ENCODE measurements around the gene TBL1XR1. TPM values are rescaled to one million over a fixed set of nuclear protein-coding genes. Genes with fewer than 3 reads are reported as not detected.

Gene TBL1XR1
- total RNA-seq, 1 donor from 2014 or later: 191 TPM

DNA sequence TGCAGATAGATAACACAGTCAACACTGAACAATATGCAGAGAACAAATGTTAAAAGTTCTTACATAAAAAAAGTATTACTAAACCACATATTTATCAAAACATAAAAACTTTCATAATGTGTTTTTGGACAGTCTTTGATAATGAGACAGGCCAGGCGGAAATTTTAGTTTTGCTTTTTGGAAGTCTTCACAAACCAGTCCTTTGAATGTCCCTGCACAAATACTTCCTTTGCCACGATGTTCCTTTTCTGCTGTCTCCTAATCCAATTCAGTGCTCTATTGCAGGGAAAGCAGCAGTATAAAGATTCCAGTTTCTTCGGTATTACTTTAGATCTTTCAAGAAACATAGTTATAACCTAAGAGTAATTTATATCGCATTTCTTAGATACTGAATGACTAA is 135.9 kb downstream of the TBL1XR1 start:
- no peak for DNase-seq

DNA sequence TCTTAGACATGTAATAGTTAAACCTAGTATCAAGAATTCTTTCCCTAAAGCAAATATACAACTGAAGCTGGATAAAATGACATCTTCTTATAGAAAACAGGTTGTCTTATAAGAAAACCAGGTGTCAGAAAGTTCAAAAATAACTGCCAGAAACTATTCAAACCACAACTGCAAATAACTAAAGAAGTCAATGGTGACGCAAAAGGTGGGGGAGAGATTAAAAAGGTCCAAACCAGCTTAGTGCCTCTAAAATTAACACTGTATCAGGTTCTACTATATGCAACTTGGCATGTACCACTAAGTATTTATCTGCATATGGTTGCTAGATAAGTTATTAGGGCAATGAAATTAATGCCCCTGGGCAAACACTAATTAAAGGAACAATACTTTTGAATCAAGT is 136.8 kb downstream of the TBL1XR1 start:
- DNase-seq: no peak

DNA sequence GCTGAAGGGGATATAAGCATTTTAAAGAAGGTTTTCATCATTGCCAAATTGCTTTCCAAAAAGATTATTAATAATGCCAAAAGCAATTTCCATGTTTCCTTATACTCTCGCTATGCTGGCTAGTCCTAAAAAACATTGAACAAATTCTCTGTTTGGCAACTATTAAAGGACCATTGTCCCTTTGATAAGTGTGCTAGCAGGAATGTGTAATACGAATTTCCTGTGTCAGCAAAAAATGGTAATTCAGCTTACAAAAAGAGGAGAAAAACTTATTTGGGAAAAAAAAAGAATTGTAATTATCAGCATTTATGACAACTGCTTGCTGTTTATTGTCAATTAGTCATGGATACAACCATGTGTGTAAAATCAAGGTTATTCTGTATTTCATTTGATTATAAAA is 138.6 kb downstream of the TBL1XR1 start:
- DNase-seq: no peak

DNA sequence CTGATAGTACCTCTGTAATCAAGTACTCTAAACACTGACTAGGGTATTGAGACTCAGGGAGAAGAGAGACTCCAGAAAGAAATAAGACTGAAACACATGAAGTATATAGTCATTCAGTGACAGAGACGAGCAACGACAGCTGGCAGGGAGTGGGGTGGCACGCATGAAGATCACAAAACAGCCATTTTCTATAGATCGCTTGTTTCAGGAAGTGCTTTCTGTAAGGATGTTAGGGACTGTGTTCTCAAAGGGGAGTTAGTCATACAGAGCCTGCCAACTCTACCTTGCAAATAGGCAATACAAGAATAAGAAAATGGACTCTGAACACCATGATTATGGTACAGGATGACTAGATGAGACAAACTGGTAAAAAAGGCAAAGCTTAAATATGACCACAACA is 139.5 kb downstream of the TBL1XR1 start:
- DNase-seq: peak; percentile 89

DNA sequence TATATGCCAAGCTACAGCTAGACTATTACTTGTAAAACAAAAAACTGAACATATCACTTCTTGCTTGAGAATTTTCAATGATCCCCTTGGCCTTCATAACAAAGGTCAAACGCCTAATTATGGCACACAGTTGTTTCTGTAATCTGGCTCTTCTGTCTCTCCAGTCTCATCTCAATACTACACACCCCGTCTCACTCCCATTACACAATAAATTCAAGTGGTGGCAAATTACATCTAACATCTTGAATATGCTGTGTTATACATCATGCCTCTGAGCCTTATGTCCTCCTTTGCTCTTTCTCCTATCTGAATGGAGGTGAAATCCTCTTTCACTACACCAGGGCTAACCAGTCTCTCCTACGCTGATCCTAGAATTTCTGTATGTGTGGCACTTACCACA is 140.4 kb downstream of the TBL1XR1 start:
- no peak for DNase-seq

DNA sequence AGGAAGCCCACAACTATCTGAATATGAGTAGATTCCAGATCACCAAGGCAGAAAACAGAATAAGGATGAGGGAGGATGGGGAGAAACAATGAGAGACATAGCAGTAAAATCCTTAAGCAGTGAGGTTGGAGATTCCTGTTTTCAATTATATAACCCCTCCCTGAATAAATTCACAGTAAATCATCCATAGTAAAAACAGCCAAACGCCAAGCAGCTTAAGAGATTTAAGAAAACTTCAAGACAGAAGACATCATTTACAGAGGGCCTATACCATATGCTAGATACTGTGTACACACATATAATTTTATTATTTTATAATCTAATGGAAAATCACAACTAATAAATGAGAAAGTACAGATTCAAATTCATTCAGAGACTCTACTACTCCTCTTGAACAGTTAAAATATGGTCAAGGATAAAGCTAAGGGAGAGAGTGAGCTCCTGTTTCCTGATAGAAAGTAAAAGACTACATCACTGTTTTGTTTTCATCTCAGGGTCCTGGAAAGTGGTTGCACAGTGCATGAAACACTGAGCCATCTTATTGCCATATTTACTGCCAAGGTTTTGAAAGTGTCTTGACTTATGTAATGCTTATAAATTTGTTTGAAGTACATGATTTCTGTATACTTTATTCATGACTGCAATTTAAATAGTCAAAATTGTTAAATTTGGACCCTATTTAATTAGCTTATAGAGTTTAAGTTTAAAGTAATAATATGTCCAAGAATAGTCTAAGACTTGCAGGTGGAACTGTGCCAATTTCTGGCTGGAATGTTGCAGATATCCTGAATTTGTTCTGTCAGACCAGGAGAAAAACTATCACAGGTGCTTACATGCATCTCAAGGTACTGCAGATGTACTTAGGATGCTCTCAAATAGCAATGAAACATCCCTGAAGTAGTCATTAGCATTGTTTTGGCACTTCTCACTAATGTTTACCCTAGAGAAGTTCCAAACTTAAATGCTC is 141.4 kb downstream of the TBL1XR1 start:
- no peak for DNase-seq

DNA sequence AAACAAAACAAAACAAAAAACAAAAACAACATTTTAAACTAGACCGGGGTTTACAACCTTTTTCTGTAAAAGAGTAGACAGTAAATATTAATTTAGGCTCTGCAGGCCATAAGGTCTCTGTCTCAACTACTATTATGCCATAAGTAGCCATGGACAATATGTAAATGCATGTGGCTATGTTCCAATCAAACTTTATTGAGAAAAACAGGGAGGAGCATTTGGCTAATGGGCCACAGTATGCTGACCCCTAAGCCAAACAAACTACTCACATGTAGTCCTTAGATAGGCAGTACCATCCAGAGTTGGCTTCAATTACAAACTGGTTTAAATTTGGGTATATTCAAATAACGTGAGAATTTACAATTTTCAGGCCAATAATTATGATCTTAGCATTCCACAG is 144.2 kb downstream of the TBL1XR1 start:
- DNase-seq: no peak

DNA sequence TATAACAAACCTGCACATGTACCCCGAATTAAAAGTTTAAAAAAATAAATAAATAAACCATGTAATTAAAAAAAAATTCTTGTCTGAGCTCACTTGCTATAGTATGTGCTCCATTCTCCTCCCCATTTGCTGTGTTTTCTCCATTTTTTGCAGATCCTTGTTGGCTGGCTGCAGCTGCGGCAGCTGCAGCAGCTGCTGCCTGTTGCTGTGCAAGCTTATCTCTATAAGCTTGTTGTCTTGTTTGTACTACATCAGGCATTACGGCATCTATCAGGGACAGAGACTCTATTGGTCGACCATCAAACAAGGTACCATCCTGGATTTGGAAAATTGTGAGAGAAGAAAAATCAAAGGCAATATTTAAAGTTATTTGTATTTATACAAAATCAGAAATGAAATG is 145.9 kb downstream of the TBL1XR1 start:
- DNase-seq: peak; percentile 85

DNA sequence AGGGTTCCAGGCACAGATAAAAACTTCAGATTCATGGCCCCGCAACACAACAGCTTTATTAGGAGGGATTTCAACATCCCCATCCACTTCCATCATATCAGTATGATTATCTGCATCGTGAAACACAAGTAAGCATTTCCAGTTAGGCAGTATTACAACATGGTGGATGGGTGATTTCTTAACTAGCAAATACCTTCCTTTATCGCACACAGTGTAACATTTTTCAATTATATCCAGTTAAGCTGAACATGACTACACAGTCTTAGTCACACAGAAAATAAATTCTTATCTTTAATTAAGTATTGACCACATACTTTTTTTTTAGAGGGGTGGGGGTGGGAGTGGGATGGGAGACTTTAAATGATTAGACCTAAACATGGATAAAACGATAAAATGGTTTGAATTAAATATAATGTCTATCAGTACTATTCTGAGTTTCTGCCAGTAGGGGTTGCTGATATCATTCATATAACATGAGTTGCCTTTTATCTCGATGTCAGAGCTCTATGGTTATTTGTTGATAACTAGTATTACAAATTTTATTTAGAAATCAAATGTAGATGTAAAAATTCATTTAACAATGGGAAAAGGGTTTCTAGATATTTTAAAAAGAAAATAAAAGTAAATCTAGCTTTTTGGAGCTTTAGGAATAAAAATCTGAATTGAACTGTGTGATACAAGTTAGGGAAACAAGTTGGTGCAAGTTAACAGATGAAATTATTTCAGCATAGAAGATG is 146.6 kb downstream of the TBL1XR1 start:
- peak; percentile 81 for DNase-seq

DNA sequence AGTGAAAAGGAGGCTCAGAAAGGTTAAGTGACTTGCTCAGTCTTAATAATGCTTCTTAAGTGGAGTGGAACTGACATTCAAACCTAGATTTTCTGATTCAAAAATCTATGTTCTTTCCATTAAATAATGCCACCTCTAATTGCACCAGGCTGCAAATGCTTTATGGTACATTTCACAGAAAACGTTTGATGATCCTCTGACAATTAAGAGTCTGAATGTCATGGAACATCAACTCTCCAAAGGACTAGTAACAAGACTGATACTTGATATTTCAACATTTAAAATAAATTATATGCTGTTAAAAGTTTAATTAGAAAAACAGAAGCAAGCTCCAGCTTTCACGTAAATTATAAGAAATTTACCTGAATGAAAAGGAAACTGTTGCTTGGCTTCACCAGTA is 151.5 kb downstream of the TBL1XR1 start:
- no peak for DNase-seq

DNA sequence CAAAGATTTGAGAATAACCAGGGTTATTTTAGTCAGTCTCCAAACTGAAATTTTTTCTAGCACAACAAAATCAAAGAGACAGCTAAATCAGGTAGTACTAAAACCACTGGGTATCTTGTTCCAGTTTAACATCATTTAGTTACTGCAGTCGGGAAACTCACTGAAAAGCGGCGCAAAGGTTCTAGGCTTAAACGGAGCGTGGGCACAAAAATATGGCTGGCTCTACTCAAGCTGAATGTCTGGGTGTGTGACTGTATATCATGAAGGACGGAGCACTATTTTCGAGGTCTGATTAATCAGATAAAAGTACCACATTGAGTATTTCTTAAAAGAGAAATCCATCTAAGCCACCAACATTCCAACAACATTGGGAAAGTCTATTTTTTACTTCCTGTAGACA is 152.1 kb downstream of the TBL1XR1 start:
- no peak for DNase-seq

DNA sequence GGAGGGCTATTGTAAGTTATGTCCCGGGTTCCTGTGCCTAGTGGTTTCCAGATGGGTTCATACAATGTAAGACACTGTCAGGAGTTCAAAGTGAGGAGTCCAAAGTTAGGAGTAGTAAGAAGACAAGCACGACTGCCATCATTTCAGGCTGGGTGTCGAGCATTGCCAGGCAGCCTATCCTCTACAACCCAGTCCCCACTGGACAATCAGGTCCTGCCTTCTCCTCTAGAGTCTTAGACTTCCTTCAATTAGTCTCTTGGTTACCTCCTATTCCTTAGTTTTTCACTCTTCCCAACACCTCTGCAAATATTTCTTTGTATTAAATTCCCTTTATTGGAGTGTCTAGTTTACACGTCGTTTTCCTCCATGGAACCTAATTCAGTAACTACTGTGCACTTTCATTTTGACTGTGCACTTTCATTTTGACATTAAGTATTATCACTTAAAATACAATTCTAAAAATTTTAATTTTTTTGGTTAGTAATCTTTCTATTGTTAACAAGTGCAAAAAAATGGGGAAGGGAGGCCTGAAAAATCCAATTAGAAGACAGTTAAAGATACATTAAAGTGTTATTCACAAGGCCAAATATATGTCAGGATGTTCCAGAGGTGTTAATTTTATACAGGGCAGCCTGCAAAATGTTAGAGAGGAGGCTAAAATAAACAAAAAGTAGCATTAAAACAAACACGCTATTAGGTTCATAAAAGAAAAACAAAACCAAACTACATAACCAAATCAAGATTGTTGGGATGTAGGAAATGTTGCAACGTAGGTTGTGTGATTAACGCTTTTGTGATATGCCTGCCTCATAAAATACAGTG is 155.3 kb downstream of the TBL1XR1 start:
- no peak for DNase-seq

DNA sequence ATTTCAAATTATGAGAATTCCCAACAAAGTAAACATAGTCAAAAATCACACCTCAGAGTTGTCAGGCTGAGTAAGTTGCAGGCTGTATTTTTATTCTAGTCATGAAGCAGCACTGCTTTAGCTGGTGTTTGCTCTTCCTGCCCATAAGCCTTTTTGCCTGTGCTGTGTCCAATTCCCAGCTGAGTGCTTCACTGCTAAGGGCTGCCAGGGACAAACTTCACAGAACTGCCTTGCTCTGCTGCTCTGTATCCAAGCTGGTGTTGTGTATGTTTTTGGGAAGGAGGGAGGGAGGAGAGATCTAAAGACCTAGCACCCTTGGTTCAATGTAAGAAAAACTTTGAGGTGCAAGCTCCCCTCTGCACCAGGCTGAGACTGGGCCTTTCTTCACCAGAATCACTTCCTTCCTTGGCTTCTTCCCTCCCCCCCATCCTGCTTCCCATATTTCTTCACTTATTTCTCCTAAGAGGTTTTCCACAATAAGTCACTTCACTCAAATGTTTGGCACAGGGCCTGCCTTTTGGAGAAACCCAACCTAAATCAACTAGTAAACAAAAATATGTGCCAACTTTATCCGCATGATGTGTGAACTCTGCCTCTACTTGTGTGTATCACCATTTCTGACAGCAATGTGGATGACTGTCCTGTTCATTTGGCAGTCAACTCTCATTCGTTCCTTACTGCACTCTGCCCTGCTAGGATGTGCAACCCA is 156.1 kb downstream of the TBL1XR1 start:
- DNase-seq: peak; percentile 64

DNA sequence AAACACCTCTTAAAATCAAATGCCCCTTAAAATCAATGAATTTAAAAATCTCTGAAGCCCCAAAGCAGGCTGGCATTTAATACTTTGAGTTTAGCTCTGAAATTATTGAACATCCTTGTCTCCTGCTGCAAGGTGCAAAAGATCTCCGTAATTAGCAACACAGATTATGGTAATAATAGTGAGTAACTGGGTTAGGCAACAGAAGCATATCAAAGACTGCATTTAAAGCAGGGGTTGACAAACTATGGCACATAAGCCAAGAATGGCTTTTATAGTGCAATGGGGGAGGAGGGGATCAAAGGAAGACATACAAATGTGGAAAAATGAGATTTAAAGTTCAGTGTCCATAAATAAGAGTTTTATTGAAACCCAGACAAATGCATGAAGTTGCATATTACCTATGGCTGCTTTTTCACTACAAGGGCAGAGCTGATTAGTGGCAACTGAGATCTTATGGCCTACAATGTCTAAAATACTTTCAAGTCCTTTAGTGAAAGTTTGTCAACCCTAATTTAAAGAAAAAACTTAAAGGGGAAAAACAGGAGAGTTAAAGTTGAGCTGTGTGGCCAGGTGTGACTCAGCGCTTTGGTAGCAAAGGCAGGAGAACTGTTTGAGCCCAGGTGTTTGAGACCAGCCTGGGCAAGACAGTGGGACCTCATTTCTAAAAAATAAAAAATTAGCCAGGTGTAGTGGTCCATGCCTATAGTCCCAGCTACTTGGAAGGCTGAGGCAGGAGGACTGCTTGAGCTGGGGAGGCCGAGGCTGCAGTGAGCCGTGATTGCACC is 157.6 kb downstream of the TBL1XR1 start:
- DNase-seq: no peak

DNA sequence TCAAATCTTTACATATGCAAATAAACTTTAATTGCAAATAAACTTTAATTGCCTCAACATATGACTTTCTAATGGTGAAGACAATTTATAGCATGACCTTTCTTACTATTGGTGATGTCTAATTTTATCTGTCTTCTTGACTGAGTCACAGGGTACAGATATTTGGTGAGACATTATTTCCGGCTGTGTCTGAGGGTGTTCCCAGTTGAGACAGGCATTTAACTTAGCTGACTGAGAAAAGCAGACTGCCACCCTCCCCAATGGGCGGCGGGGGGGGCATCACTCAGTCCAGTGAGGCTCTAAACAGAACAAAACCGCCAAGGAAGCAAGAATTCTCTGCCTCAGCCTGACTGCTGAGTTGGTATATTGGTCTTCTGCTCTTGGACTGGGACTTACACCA is 160.0 kb downstream of the TBL1XR1 start:
- DNase-seq: no peak

DNA sequence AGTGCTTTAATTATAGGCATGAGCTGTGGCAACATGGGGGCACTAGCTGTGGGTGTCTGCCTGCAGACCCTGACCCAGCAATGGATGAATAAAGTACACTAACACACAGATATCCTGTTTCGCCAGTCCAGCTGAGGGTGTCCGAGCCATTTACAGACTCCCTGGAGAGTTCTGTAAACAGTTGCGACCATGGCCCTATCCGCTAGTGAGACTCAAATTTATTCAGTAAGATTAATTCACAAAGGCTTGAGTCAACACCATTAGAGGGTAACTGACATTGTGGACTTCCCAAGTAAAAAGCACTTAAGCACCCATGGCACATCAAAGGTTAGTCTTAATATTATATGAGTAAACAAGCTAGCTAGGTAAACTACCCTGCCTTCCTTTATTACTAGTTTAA is 161.6 kb downstream of the TBL1XR1 start:
- DNase-seq: no peak

DNA sequence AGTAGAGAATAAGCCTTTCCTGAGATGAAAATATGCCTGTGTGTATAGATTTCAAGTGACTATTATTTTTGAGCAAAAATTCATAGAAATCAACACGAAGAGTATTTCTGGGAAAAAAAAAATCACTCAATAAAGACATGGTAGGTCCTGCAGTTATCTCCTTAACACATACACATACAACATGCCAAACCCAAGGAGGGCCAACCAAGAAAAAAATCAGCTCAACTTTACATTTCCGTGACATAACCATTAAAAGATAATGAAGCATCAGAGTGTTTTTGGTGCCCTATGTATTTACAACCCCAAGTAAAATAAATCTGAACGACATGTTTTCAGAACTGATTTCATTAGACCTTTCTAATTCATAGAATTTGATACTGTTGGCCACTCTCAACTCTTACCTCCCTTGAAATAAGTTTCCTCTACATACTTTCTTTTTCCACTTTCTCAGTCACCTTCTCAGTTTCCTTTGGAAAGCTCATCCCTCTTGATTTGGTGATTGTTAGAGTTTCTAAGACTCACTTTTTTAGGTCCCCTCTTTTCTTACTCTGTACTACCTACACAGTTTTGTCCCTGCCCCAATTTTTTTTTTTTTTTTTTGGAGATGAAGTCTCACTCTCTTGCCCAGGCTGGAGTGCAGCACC is 162.3 kb downstream of the TBL1XR1 start:
- no peak for DNase-seq

DNA sequence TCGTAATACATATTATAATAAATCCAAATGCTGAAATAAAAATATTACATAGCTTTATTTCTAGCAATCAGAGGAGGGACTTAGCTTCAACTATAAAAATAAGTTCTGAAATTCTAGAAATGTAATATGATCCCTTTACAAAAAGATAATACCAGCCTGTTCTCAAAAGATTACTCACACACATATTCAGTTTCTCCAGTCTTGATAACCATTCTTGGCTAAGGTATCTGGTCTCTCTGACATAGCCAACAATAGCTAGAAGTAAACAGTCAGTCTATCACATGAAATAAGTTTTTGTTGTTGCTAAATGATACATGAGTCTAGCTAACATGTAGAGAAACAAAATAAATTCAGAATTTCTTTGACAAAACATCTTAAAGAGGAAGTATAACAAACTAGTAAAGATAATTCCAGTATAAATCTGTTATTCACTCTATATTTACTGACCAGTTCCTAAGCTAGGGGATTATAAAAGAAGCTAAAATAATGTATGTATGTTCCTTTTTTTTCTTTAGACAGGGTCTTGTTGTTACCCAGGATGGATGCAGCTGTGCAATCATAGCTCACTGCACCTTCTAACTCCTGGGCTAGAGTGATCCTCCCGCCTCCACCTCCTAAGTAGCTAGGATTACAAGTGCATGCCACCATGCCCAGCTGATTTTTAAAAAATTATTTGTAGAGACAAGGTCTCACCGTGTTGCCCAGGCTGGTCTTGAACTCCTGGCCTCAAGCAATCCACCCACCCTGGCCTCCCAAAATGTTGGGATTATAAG is 170.6 kb downstream of the TBL1XR1 start:
- DNase-seq: no peak

DNA sequence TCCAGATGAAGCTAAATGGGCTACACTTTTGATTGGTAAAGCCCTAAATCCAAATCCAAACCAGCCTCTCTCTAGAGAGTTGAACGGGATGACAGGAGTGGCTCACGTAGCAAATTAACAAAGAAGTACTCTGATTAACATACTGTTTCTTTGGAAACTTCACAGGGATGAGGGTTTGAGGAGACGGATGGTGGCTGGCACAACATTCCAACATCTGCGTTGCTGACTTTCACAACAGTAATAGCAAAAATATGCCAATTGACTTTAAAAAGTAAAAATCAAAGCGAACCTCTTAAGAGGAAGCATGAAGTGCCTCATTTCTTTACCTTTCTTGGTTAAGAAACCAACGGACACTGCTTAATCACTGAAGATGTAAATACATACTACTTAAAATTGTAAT is 181.4 kb downstream of the TBL1XR1 start:
- no peak for DNase-seq
